Dendritic cell treated with granulocyte-macrophage colony-stimulating factor and Interleukin-4, amounts not matched to agents 40 ng/mL and 50 ng/mL, for 4 days (primary cell): ENCODE data around the gene OR52W1.
A peak's percentile ranks its signal among the peaks of the same experiment; 100 is the strongest.

Source experiments
- H3K27ac Mint-ChIP-seq: one replicate; pipeline ENCODE4 v1.8.0; 2022; ENCODE audit warnings: mild to moderate bottlenecking, mixed read lengths
- H3K27me3 Mint-ChIP-seq: one replicate; pipeline ENCODE4 v1.8.0; 2022; ENCODE audit warnings: mild to moderate bottlenecking, mixed read lengths
- H3K36me3 Mint-ChIP-seq: one replicate; pipeline ENCODE4 v1.8.0; 2022; ENCODE audit warnings: low read depth, mixed read lengths
- H3K4me1 Mint-ChIP-seq: one replicate; pipeline ENCODE4 v1.8.0; 2022; ENCODE audit warnings: low read depth, mixed read lengths
- H3K4me3 Mint-ChIP-seq: one replicate; pipeline ENCODE4 v1.8.0; 2022; ENCODE audit warnings: mild to moderate bottlenecking, moderate library complexity, mixed read lengths
- H3K9me3 Mint-ChIP-seq: one replicate; pipeline ENCODE4 v1.8.0; 2022; ENCODE audit warnings: mixed read lengths
- intact Hi-C: fragments of 100-400 bp; cut with micrococcal nuclease; formaldehyde crosslinking; loops from one replicate; pipeline ENCODE4 v1.15.0; 2022

Gene OR52W1

DNA sequence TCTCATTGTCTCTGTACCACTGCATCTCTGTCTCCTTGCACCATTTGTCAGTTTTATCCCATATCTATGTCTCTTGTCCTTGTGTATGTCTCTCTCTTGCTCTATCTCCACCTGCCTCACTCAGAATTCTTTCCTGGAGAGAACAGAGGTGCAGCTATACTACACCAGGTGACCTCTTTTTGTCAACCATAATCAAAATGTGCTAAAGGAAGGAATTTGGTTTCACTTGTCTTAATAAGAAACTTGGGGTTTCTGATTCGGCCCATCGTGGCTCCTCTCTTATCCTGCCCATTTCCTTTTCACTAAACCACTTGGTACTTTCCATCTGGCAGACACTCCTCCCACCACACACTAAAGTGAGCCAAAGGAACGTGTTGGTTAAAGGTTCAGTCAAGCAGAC lies 4.3 kb downstream of the OR52W1 start:
- H3K27ac Mint-ChIP-seq = no peak overlapping the region
- intact Hi-C loops = no loop called here
- no peaks in the 10 kb centered on the region for H3K27me3 Mint-ChIP-seq
- no peak overlapping the region for H3K4me3 Mint-ChIP-seq
- H3K4me1 Mint-ChIP-seq = peaks cover 62% of the 10 kb centered on the region
- H3K9me3 Mint-ChIP-seq = peaks cover 7% of the 10 kb centered on the region
- peaks cover 38% of the 10 kb centered on the region for H3K36me3 Mint-ChIP-seq

GRCh38 chr11:6204706-6205105 lies 5.7 kb downstream of the OR52W1 start:
- peaks cover 7% of the 10 kb centered on the region for H3K9me3 Mint-ChIP-seq
- no peaks in the 10 kb centered on the region for H3K27me3 Mint-ChIP-seq
- peaks cover 38% of the 10 kb centered on the region for H3K36me3 Mint-ChIP-seq
- H3K4me3 Mint-ChIP-seq = no peak overlapping the region
- peaks cover 55% of the 10 kb centered on the region for H3K4me1 Mint-ChIP-seq
- intact Hi-C loops = no loop called here
- H3K27ac Mint-ChIP-seq = no peak overlapping the region

GRCh38 chr11:6205366-6205765 lies 6.3 kb downstream of the OR52W1 start, which contains the start of gene C11orf42:
C11orf42 (plus strand) TSS chr11:6205557; CDS start chr11:6205616, 59 bp downstream.
- Mint-ChIP-seq H3K4me1 (peaks cover 48% of the 10 kb centered on the region), H3K27ac (no peak within 1 kb of the TSS), H3K27me3 (no peaks in the 10 kb centered on the region), H3K9me3 (peaks cover 6% of the 10 kb centered on the region), H3K4me3 (no peak within 1 kb of the TSS), H3K36me3 (peaks cover 38% of the 10 kb centered on the region)
- intact Hi-C loops = no loop called here

- Mint-ChIP-seq H3K27me3 (no peaks in the 10 kb centered on the region), H3K4me3 (no peak overlapping the region), H3K9me3 (no peaks in the 10 kb centered on the region), H3K27ac (no peak overlapping the region), H3K36me3 (peaks cover 38% of the 10 kb centered on the region), H3K4me1 (peaks cover 36% of the 10 kb centered on the region)
- intact Hi-C loops = no loop called here
Measured at GRCh38 chr11:6206456-6207180, 7.6 kb downstream of the OR52W1 start.

GRCh38 chr11:6209801-6210200 lies 10.8 kb downstream of the OR52W1 start:
- peaks cover 19% of the 10 kb centered on the region for H3K36me3 Mint-ChIP-seq
- H3K27me3 Mint-ChIP-seq = no peaks in the 10 kb centered on the region
- no peak overlapping the region for H3K27ac Mint-ChIP-seq
- H3K9me3 Mint-ChIP-seq = no peaks in the 10 kb centered on the region
- no peak overlapping the region for H3K4me3 Mint-ChIP-seq
- intact Hi-C loops = no loop called here
- H3K4me1 Mint-ChIP-seq = peaks cover 11% of the 10 kb centered on the region

- peaks cover 6% of the 10 kb centered on the region for H3K4me1 Mint-ChIP-seq
- H3K36me3 Mint-ChIP-seq = peaks cover 15% of the 10 kb centered on the region
- no peak overlapping the region for H3K4me3 Mint-ChIP-seq
- intact Hi-C loops = no loop called here
- H3K9me3 Mint-ChIP-seq = no peaks in the 10 kb centered on the region
- H3K27me3 Mint-ChIP-seq = no peaks in the 10 kb centered on the region
- no peak overlapping the region for H3K27ac Mint-ChIP-seq
Measured at GRCh38 chr11:6210274-6210955, 11.4 kb downstream of the OR52W1 start.

GRCh38 chr11:6214530-6214929 lies 15.5 kb downstream of the OR52W1 start:
- Mint-ChIP-seq H3K4me1 (peaks cover 16% of the 10 kb centered on the region), H3K27ac (no peak overlapping the region), H3K27me3 (no peaks in the 10 kb centered on the region), H3K36me3 (no peaks in the 10 kb centered on the region), H3K4me3 (no peak overlapping the region), H3K9me3 (no peaks in the 10 kb centered on the region)
- intact Hi-C loops = no loop called here

DNA sequence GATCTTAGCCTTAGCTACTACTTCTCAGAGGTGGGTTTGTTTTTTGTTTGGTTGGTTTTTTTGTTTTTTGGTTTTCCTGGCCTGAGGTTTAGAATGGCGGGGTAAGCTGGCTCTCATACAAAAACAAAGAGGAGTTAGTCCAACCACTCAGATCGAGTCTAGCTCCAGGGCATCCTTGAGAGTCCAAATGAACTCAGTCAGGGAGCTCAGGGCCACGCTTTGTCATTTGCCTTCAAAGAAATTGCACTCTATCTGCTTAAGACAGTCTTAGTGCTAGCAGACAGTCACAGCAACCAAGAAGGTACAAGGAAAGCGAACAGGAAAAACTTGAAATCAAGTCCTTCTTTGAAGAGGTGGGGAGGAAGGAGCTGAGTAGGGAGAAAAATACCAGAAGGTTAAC lies 17.5 kb downstream of the OR52W1 start:
- Mint-ChIP-seq H3K36me3 (peaks cover 4% of the 10 kb centered on the region), H3K4me1 (peaks cover 23% of the 10 kb centered on the region), H3K9me3 (no peaks in the 10 kb centered on the region), H3K4me3 (no peak overlapping the region), H3K27me3 (no peaks in the 10 kb centered on the region), H3K27ac (no peak overlapping the region)
- intact Hi-C loops = no loop called here

- Mint-ChIP-seq H3K27ac (peak overlapping the region; percentile 6), H3K27me3 (no peaks in the 10 kb centered on the region), H3K4me3 (no peak overlapping the region), H3K4me1 (peaks cover 33% of the 10 kb centered on the region), H3K9me3 (no peaks in the 10 kb centered on the region), H3K36me3 (peaks cover 16% of the 10 kb centered on the region)
- intact Hi-C loops = no loop called here
Measured at GRCh38 chr11:6217722-6218121, 18.7 kb downstream of the OR52W1 start.

- Mint-ChIP-seq H3K4me1 (peaks cover 33% of the 10 kb centered on the region), H3K9me3 (no peaks in the 10 kb centered on the region), H3K4me3 (no peak overlapping the region), H3K27ac (no peak overlapping the region), H3K36me3 (peaks cover 32% of the 10 kb centered on the region), H3K27me3 (no peaks in the 10 kb centered on the region)
- intact Hi-C loops = no loop called here
Measured at GRCh38 chr11:6219359-6219758, 20.3 kb downstream of the OR52W1 start.

- H3K9me3 Mint-ChIP-seq = no peaks in the 10 kb centered on the region
- H3K27ac Mint-ChIP-seq = no peak overlapping the region
- H3K4me3 Mint-ChIP-seq = no peak overlapping the region
- intact Hi-C loops = no loop called here
- H3K36me3 Mint-ChIP-seq = peaks cover 56% of the 10 kb centered on the region
- peaks cover 63% of the 10 kb centered on the region for H3K4me1 Mint-ChIP-seq
- H3K27me3 Mint-ChIP-seq = no peaks in the 10 kb centered on the region
Measured at GRCh38 chr11:6223854-6224253, 24.8 kb downstream of the OR52W1 start.

DNA sequence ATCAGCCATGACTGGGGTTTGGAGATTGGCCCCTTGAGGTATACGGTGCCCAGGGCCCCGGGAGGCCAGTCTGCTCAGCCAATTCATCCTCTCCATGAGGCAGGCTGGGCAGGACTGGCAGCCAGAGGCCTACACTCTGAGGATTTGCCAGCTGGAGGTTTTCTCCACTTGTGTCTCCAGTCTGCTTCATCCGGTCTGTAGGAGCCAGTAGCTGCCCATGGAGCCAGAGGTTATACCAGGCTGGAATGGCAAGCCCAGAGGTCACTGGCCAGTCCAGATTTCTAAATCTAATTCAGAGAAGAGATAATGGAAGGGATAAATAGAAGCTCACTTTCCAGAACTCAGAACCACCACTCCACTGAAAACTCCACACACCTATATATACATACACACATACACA lies 25.4 kb downstream of the OR52W1 start:
- Mint-ChIP-seq H3K36me3 (peaks cover 61% of the 10 kb centered on the region), H3K9me3 (no peaks in the 10 kb centered on the region), H3K4me3 (no peak overlapping the region), H3K27ac (no peak overlapping the region), H3K27me3 (no peaks in the 10 kb centered on the region), H3K4me1 (peaks cover 64% of the 10 kb centered on the region)
- intact Hi-C loops = no loop called here

DNA sequence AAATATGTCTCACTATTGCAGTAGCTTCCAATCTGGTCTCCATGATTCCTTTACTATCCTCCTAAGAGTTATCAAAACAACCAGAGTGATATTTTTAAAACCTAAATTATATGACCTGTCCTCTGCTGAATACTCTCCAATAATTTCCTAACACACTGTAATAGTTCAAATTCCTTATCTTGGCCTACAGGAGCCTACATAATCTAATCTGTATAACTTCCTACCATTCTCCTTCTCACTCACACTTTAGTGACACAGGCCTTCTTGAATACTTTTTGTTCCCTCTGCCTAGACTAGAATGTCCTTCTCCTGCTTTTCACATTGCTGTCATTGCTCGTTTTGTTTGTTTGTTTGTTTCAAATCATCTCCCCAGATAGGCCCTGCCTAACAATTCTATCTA lies 26.0 kb downstream of the OR52W1 start:
- H3K4me1 Mint-ChIP-seq = peaks cover 65% of the 10 kb centered on the region
- peak overlapping the region; percentile 28 for H3K27ac Mint-ChIP-seq
- H3K4me3 Mint-ChIP-seq = no peak overlapping the region
- intact Hi-C loops = no loop called here
- no peaks in the 10 kb centered on the region for H3K9me3 Mint-ChIP-seq
- H3K36me3 Mint-ChIP-seq = peaks cover 65% of the 10 kb centered on the region
- no peaks in the 10 kb centered on the region for H3K27me3 Mint-ChIP-seq

- Mint-ChIP-seq H3K9me3 (no peaks in the 10 kb centered on the region), H3K27ac (peak overlapping the region; percentile 28), H3K4me1 (peaks cover 73% of the 10 kb centered on the region), H3K4me3 (no peak overlapping the region), H3K36me3 (peaks cover 65% of the 10 kb centered on the region), H3K27me3 (no peaks in the 10 kb centered on the region)
- intact Hi-C loops = no loop called here
Measured at GRCh38 chr11:6225896-6226295, 26.9 kb downstream of the OR52W1 start.
